ENCODE results near the gene MYL6B.

Gene MYL6B

DNA sequence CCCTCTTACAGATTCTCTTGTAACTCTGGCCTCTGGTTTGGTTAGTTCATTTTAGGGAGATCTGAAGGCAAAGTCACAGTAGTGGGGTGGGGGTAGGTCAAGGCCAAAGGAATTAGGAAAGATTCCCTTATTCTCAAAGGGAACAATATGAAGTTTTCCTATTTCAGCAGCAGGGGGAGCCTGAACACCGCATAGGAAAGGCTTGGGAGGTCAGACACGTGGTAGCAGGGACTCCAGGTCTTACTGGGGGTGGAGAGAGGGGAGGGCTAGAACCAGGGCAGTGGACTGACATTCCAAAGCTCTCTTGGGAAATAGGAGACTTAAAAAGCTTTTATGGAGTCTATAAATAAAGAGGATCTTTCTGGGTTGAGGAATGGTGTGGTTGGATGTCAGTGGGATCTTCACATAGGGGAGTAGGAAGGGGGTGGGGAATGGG, 33.0 kb upstream of the MYL6B start:
- TF ChIP-seq POLR2A (IDR thresholded peaks at IDR 0.05; ENCODE audit: extremely low read depth, insufficient read length) (no peak), CTCF (IDR thresholded peaks at IDR 0.05; ENCODE audit: low read depth, low read length) (peak; percentile 72), MYC (IDR thresholded peaks at IDR 0.05; ENCODE audit: low read depth, low read length) (peak; percentile 99)
- TF ChIP-seq, protein P1, sequence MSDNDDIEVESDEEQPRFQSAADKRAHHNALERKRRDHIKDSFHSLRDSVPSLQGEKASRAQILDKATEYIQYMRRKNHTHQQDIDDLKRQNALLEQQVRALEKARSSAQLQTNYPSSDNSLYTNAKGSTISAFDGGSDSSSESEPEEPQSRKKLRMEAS (IDR thresholded peaks at IDR 0.05; ENCODE audit: low read depth, low read length), result peak; percentile 98
- peak; percentile 91 for DNase-seq (ENCODE audit: low read depth)
- peak overlapping the region; percentile 71 for H3K4me3 ChIP-seq (ENCODE audit: low read depth, low read length)

DNA sequence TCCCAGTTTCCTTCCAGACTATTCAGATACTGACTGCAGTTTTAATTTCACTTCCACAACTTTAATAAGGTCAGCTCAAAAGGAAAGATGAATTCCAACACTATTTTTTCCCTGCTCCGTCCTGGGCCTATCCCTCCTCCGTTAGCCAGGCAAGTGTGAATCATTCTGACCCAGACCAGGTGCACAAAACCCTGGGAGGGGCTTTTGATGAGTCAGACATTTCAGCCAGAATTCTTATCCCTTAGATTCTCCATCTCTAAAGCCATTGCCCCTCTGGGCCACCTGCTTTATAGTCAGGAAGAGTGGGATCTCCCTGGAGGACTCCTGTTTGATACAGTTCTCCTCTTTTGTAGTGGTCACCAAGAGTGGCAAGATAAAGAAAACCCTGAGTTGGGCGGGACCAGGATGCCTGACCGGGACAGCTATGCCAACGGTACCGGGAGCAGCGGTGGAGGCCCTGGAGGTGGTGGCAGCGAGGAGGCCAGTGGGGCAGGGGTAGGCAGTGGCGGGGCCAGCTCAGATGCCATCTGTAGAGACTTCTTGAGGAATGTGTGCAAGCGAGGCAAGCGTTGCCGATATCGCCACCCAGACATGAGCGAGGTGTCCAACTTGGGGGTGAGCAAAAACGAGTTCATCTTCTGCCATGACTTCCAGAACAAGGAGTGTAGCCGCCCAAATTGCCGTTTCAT, 32.1 kb upstream of the MYL6B start:
- TF ChIP-seq MYC (IDR thresholded peaks at IDR 0.05; ENCODE audit: low read depth, low read length), result no peak
- TF ChIP-seq POLR2A (IDR thresholded peaks at IDR 0.05; ENCODE audit: extremely low read depth, insufficient read length), result no peak
- no peak for TF ChIP-seq CTCF (IDR thresholded peaks at IDR 0.05; ENCODE audit: low read depth, low read length)
- TF ChIP-seq, protein P1 (IDR thresholded peaks at IDR 0.05; ENCODE audit: low read depth, low read length), result no peak
- H3K4me3 ChIP-seq (ENCODE audit: low read depth, low read length), result peak overlapping the region; percentile 71
- no peak for DNase-seq (ENCODE audit: low read depth)

DNA sequence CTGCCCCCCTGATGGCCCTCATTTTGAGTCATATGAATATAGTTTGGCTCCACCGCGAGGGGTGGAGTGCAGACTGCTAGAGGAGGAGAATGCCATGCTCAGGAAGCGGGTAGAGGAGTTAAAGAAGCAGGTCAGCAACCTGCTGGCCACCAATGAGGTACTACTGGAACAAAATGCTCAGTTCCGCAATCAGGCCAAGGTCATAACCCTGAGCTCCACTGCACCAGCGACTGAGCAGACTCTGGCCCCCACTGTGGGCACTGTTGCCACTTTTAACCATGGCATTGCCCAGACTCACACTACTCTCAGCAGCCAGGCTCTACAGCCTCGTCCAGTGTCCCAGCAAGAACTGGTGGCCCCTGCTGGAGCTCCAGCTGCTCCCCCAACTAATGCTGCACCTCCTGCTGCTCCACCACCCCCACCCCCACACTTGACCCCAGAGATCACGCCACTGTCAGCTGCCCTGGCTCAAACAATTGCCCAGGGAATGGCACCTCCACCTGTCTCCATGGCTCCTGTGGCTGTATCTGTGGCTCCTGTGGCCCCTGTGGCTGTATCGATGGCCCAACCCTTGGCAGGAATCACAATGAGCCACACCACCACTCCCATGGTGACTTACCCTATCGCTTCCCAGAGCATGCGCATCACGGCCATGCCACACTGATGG, 31.1 kb upstream of the MYL6B start:
- no peak for DNase-seq (ENCODE audit: low read depth)
- TF ChIP-seq MYC (IDR thresholded peaks at IDR 0.05; ENCODE audit: low read depth, low read length) (no peak), CTCF (IDR thresholded peaks at IDR 0.05; ENCODE audit: low read depth, low read length) (no peak), POLR2A (IDR thresholded peaks at IDR 0.05; ENCODE audit: extremely low read depth, insufficient read length) (no peak)
- TF ChIP-seq, protein P1 (IDR thresholded peaks at IDR 0.05; ENCODE audit: low read depth, low read length), result no peak

DNA sequence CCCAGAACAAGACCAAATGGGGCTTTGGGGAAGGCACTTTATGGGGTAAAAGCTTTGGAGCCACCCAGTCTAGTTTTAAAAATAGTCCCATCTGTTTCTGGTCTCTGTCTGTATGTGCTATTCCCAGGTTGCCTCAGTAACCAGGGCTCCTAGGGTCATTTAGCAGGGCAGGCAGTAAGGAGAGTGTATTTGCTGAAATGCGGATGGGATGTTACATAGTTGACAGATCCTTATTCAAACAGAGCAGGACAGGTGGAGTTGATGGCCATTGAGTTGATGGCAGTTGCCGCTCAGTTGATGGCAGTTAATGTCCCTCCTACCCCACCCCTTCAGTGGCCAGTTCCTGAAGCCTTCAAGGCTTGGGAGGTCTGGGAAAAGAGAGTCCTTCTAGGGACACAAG, 29.8 kb upstream of the MYL6B start:
- TF ChIP-seq MYC (IDR thresholded peaks at IDR 0.05; ENCODE audit: low read depth, low read length) (no peak), POLR2A (IDR thresholded peaks at IDR 0.05; ENCODE audit: extremely low read depth, insufficient read length) (no peak), CTCF (IDR thresholded peaks at IDR 0.05; ENCODE audit: low read depth, low read length) (no peak)
- TF ChIP-seq, protein P1 (IDR thresholded peaks at IDR 0.05; ENCODE audit: low read depth, low read length), result no peak
- DNase-seq (ENCODE audit: low read depth), result no peak

More for the DNA sequence above, 31.1 kb upstream of the MYL6B start:
- H3K4me3 ChIP-seq (ENCODE audit: low read depth, low read length), result no peak overlapping the region

DNA sequence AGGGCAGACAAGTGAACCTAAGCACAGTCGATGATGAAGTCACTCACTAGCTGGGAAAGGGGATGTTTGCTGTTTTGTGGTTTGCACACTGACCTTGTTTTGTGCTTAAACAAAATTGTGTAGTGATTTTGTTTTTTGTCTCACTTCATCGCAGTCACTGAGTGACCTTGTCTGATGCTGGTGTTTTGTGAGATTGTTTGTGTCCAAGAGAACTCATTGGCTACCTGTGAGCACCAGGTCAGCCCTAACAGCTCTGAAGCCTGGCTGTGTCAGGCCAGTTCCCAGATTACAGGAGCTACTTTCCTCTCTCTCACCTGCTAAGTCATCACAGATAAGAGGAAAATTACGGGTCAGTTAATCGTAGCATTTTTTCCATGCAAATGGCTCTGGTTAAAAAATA, 28.3 kb upstream of the MYL6B start:
- no peak for DNase-seq (ENCODE audit: low read depth)
- no peak overlapping the region for H3K4me3 ChIP-seq (ENCODE audit: low read depth, low read length)
- TF ChIP-seq POLR2A (IDR thresholded peaks at IDR 0.05; ENCODE audit: extremely low read depth, insufficient read length), result no peak
- no peak for TF ChIP-seq MYC (IDR thresholded peaks at IDR 0.05; ENCODE audit: low read depth, low read length)
- TF ChIP-seq, protein P1 (IDR thresholded peaks at IDR 0.05; ENCODE audit: low read depth, low read length), result no peak
- no peak for TF ChIP-seq CTCF (IDR thresholded peaks at IDR 0.05; ENCODE audit: low read depth, low read length)

More for the DNA sequence above, 29.8 kb upstream of the MYL6B start:
- H3K4me3 ChIP-seq (ENCODE audit: low read depth, low read length), result no peak overlapping the region

Data from NB4 (cell line).